Activated T-cell treated with anti-CD3 and anti-CD28 coated beads, Interleukin-2, amount 50 U/mL, for 1 hour (primary cell): Measurements from ENCODE around the gene ZNF580.

Source experiments
- DNase-seq: peaks from one replicate; pipeline ENCODE4 v3.0.0-alpha.2; 2020

The ZNF580 gene

GRCh38 chr19:55606471-55606787 is 34.4 kb upstream of the ZNF580 start:
- no peak for DNase-seq

- DNase-seq = no peak
Measured at GRCh38 chr19:55606817-55607216, 34.0 kb upstream of the ZNF580 start.

GRCh38 chr19:55609326-55609725 is 31.5 kb upstream of the ZNF580 start:
- DNase-seq = no peak

GRCh38 chr19:55611300-55611982 is 29.4 kb upstream of the ZNF580 start:
- DNase-seq = no peak

GRCh38 chr19:55611983-55612645 is 28.7 kb upstream of the ZNF580 start:
- no peak for DNase-seq

GRCh38 chr19:55613396-55613795 is 27.4 kb upstream of the ZNF580 start:
- no peak for DNase-seq

GRCh38 chr19:55613930-55614710 is 26.7 kb upstream of the ZNF580 start:
- DNase-seq = no peak

GRCh38 chr19:55614711-55615542 is 25.9 kb upstream of the ZNF580 start:
- no peak for DNase-seq

GRCh38 chr19:55615543-55616394 is 25.0 kb upstream of the ZNF580 start:
- DNase-seq = no peak

GRCh38 chr19:55616395-55616875 is 24.4 kb upstream of the ZNF580 start:
- no peak for DNase-seq

- no peak for DNase-seq
Measured at GRCh38 chr19:55617426-55617825, 23.4 kb upstream of the ZNF580 start.

GRCh38 chr19:55618426-55618825 is 22.4 kb upstream of the ZNF580 start:
- DNase-seq = no peak

GRCh38 chr19:55619286-55619685 is 21.5 kb upstream of the ZNF580 start:
- DNase-seq = no peak

GRCh38 chr19:55620410-55621204 is 20.2 kb upstream of the ZNF580 start:
- DNase-seq = peak; percentile 41

- no peak for DNase-seq
Measured at GRCh38 chr19:55621205-55621672, 19.6 kb upstream of the ZNF580 start.

GRCh38 chr19:55621673-55622231 is 19.1 kb upstream of the ZNF580 start:
- no peak for DNase-seq

- DNase-seq = no peak
Measured at GRCh38 chr19:55622242-55622969, 18.4 kb upstream of the ZNF580 start.

- DNase-seq = no peak
Measured at GRCh38 chr19:55623130-55623529, 17.7 kb upstream of the ZNF580 start.

GRCh38 chr19:55623561-55623960 is 17.2 kb upstream of the ZNF580 start:
- DNase-seq = no peak
